CD4-positive, alpha-beta T cell (primary cell): Measurements from ENCODE around the gene STAB2. TPM values are rescaled to one million over a fixed set of nuclear protein-coding genes. Genes with fewer than 3 reads are reported as not detected.
A peak's percentile ranks its signal among the peaks of the same experiment; 100 is the strongest.

Experiments used
- ATAC-seq: fragments of 200-7000 bp; cut with Tn5 transposase; one replicate; pipeline ENCODE4 v1.10.0; 2022; ENCODE audit warnings: mild to moderate bottlenecking; ENCODE audit not compliant: poor library complexity
- CTCF ChIA-PET: fragments of 350-600 bp; sonication (Branson Sonifier 250); formaldehyde crosslinking; loops from one replicate; lab custom pipeline; 2021; ENCODE audit warnings: antibody characterized with exemption, inconsistent platforms; lab: Charles Lee
- POLR2A ChIA-PET: fragments of 350-600 bp; sonication (Branson Sonifier 250); formaldehyde crosslinking; loops from one replicate; lab custom pipeline; 2021; ENCODE audit warnings: antibody characterized with exemption, inconsistent platforms; lab: Charles Lee
- DNase-seq, 14 experiments: peaks; one replicate each; pipeline ENCODE4 v3.0.0-alpha.2; 2013 to 2020; ENCODE audit warnings: mixed read lengths in 2 of 14
- H3K27ac ChIP-seq, 2 donors: one replicate each; pipeline versions ENCODE4 v1.5.1 to v1.7.0; 2013; ENCODE audit warnings: low read length in 2 of 2, low read depth in 1 of 2, mild to moderate bottlenecking in 1 of 2
- H3K27me3 ChIP-seq, 2 experiments: 1 replicate in 1 of 2; 2 replicates in 1 of 2; pipeline versions ENCODE4 v1.6.1 to v1.7.0; 2013; ENCODE audit warnings: low read length in 2 of 2, control low read depth in 1 of 2, mild to moderate bottlenecking in 1 of 2, moderate library complexity in 1 of 2; ENCODE audit not compliant: insufficient read depth in 2 of 2, control insufficient read depth in 1 of 2
- H3K36me3 ChIP-seq: one replicate; pipeline ENCODE4 v1.6.1; 2013; ENCODE audit warnings: low read length, control low read depth; ENCODE audit not compliant: insufficient read depth
- H3K4me1 ChIP-seq: one replicate; pipeline ENCODE4 v1.6.1; 2013; ENCODE audit warnings: low read length, control low read depth; ENCODE audit not compliant: insufficient read depth
- H3K4me3 ChIP-seq: one replicate; pipeline ENCODE4 v1.5.1; 2013; ENCODE audit warnings: mild to moderate bottlenecking, low read length, moderate library complexity
- H3K9me3 ChIP-seq, 2 experiments: 1 replicate in 1 of 2; 2 replicates in 1 of 2; pipeline versions ENCODE4 v1.6.1 to v1.7.0; 2013; ENCODE audit warnings: low read length in 2 of 2, mild to moderate bottlenecking in 2 of 2, control low read depth in 1 of 2, moderate library complexity in 1 of 2; ENCODE audit not compliant: control insufficient read depth in 1 of 2, insufficient read depth in 1 of 2
- H3K27ac Mint-ChIP-seq: one replicate; pipeline ENCODE4 v1.8.0; 2020; ENCODE audit warnings: mixed read lengths
- H3K27me3 Mint-ChIP-seq: one replicate; pipeline ENCODE4 v1.8.0; 2021; ENCODE audit warnings: mixed read lengths
- H3K36me3 Mint-ChIP-seq: one replicate; pipeline ENCODE4 v1.8.0; 2021; ENCODE audit warnings: low read depth, mixed read lengths
- H3K4me1 Mint-ChIP-seq: one replicate; pipeline ENCODE4 v1.8.0; 2021; ENCODE audit warnings: low read depth, mixed read lengths
- H3K4me3 Mint-ChIP-seq: one replicate; pipeline ENCODE4 v1.8.0; 2020; ENCODE audit warnings: mild to moderate bottlenecking, mixed read lengths
- H3K9me3 Mint-ChIP-seq: one replicate; pipeline ENCODE4 v1.8.0; 2020; ENCODE audit warnings: mixed read lengths
- intact Hi-C, 2 experiments: fragments of 100-400 bp; cut with DNase I in 1 of 2; cut with micrococcal nuclease in 1 of 2; formaldehyde crosslinking; loops; one replicate each; pipeline versions ENCODE4 v1.15.1 to v1.9.0; 2023 to 2025; cut with DNase I, micrococcal nuclease
- total RNA-seq, 174 experiments: library from RNA in 2 of 174; stranded (reverse) in 2 of 174; gene quantifications; one replicate each; pipeline ENCODE4 v1.2.3 and lab custom pipeline; 2021 to 2026
- TF ChIP-seq, protein P1 (sequence below): fragments of 200-600 bp; IDR thresholded peaks from one replicate; pipeline ENCODE4 v1.8.0; 2022; ENCODE audit warnings: antibody characterized with exemption, mild to moderate bottlenecking

The STAB2 gene
- total RNA-seq, 2 experiments from 2014 or later, result not detected

DNA sequence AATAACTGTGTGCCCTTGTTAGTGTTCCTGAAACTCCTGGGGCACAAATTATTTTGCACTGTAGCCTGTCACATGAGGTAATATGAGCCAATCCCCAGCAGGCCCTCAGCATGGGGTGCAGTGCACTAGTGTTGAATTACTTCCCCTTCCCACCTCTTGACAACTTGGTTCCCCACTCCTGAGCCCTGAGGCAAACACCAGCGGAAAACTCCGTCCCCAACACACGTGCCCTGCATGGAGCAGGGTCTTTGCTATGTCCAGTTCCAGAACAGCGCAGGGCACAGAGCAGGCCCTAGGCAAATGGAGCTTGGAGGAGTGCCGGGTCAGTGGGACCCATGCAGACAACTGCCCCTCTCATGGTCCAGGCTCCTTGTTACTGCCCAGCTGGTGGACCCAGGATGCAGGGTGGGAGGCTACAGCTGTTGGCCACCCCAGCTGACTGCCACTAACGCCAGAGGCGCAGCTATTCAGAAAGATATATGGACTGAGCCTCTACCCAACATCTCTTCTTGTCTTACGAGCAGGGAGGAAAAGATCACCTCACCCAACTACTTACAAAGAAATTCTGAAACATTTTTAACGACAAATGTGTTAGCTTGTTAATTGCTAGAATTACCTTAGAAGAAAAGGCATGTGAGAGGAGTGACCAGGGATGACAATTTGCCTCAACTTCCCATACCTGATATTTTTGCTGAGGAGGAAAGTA, 182.3 kb downstream of the STAB2 start:
- Mint-ChIP-seq H3K27ac (no peak overlapping the region), H3K9me3 (no peaks in the 10 kb centered on the region), H3K27me3 (no peaks in the 10 kb centered on the region), H3K36me3 (peaks cover 4% of the 10 kb centered on the region), H3K4me3 (no peak overlapping the region), H3K4me1 (no peaks in the 10 kb centered on the region)
- CTCF ChIA-PET, result no interaction called here
- Histone ChIP-seq H3K9me3 (no peaks in the 10 kb centered on the region), H3K36me3 (no peaks in the 10 kb centered on the region), H3K27ac (no peak overlapping the region), H3K4me3 (no peak overlapping the region), H3K4me1 (no peaks in the 10 kb centered on the region), H3K27me3 (no peaks in the 10 kb centered on the region)
- POLR2A ChIA-PET, result interaction anchor here (1.0 kb wide), 1 partner anchor 72 kb away, joined by 3 read pairs; the partner anchor contains the start of gene NT5DC3
- intact Hi-C loops, result no loop called here
- DNase-seq (no peak), ATAC-seq (no peak)
- TF ChIP-seq, protein P1, sequence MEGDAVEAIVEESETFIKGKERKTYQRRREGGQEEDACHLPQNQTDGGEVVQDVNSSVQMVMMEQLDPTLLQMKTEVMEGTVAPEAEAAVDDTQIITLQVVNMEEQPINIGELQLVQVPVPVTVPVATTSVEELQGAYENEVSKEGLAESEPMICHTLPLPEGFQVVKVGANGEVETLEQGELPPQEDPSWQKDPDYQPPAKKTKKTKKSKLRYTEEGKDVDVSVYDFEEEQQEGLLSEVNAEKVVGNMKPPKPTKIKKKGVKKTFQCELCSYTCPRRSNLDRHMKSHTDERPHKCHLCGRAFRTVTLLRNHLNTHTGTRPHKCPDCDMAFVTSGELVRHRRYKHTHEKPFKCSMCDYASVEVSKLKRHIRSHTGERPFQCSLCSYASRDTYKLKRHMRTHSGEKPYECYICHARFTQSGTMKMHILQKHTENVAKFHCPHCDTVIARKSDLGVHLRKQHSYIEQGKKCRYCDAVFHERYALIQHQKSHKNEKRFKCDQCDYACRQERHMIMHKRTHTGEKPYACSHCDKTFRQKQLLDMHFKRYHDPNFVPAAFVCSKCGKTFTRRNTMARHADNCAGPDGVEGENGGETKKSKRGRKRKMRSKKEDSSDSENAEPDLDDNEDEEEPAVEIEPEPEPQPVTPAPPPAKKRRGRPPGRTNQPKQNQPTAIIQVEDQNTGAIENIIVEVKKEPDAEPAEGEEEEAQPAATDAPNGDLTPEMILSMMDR, result no peak

DNA sequence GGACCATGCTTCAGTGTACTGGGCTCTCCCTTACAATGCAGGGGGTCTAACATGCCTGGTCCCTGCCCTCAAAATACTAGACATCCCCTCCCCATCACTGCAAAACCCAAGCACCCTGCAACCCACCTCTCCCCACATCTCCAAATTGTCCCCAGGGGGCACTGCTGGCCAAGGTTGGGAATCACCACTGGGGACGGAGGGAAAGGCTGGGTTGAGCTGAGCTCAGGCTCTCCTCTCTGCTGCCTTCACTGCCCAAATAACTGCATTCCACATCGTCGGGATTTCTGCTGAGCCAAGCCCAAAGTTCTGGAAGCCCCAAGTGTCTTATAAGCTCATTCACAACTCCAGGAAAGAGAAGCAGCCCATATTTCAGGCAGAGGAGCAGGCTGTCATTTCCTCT, 184.4 kb downstream of the STAB2 start:
- H3K4me1 Mint-ChIP-seq, result no peaks in the 10 kb centered on the region
- ATAC-seq (no peak), DNase-seq (peak in 3 of 14 experiments; percentile 7 to 30 (median 21))
- CTCF ChIA-PET, result no interaction called here
- no peak overlapping the region for H3K27ac ChIP-seq
- H3K36me3 ChIP-seq, result no peaks in the 10 kb centered on the region
- no peaks in the 10 kb centered on the region for H3K9me3 Mint-ChIP-seq
- no peaks in the 10 kb centered on the region for H3K27me3 Mint-ChIP-seq
- intact Hi-C loops, result no loop called here
- POLR2A ChIA-PET, result interaction anchor here (0.6 kb wide), 1 partner anchor 68 kb away, joined by 3 read pairs; no protein-coding TSS in a partner anchor
- TF ChIP-seq, protein P1, result no peak
- H3K9me3 ChIP-seq, result no peaks in the 10 kb centered on the region
- H3K36me3 Mint-ChIP-seq, result peaks cover 17% of the 10 kb centered on the region
- no peak overlapping the region for H3K4me3 Mint-ChIP-seq
- no peak overlapping the region for H3K4me3 ChIP-seq
- H3K27ac Mint-ChIP-seq, result no peak overlapping the region
- no peaks in the 10 kb centered on the region for H3K4me1 ChIP-seq
- no peaks in the 10 kb centered on the region for H3K27me3 ChIP-seq

DNA sequence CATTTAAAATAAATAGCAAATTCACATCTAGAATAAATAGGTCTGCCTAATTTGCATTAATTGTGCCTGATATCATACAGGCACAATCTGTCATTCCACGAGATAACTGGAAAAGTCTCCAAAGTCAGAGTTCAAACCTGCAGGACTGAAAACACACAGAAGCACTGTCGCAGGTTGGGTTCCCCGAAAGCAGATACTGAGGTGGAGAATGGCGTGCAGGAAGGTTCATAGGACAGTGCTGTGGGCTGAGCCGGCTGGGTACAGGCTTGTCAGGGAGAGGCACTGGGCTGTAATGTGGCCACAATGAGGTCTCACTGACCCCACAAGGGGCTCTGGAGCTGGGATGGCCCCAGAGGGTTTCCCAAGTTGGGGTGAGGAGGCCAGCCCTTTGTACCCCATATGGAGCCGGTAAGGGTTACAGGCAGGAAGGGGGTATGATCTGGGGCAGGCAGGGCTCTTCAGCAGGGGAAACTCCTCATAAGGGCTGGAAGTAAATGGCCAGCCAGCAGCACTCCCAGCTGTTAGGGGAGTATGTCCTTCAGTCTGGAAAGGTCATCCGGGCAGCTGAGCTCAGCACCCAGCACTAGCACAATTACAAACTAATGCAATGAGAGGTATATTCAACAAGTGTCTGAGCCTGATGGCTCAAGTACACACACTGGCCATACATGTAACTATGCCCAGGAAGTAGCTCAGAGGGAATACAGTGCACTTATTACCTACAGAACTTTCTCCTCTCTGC, 185.5 kb downstream of the STAB2 start:
- POLR2A ChIA-PET, result no interaction called here
- no peak overlapping the region for H3K27ac Mint-ChIP-seq

More for the DNA sequence above, 185.5 kb downstream of the STAB2 start:
- no peak for DNase-seq
- Mint-ChIP-seq H3K4me1 (no peaks in the 10 kb centered on the region), H3K9me3 (no peaks in the 10 kb centered on the region), H3K27me3 (no peaks in the 10 kb centered on the region), H3K36me3 (peaks cover 28% of the 10 kb centered on the region), H3K4me3 (no peak overlapping the region)
- H3K4me3 ChIP-seq, result no peak overlapping the region
- no peak overlapping the region for H3K27ac ChIP-seq
- no peaks in the 10 kb centered on the region for H3K27me3 ChIP-seq
- no peaks in the 10 kb centered on the region for H3K9me3 ChIP-seq
- intact Hi-C loops, result no loop called here
- CTCF ChIA-PET, result no interaction called here
- no peaks in the 10 kb centered on the region for H3K4me1 ChIP-seq
- ATAC-seq, result no peak
- H3K36me3 ChIP-seq, result peaks cover 8% of the 10 kb centered on the region
- TF ChIP-seq, protein P1, result no peak
